Fibroblast of mammary gland (primary cell): Measurements from ENCODE around the gene SAG.

Experiments used
- DNase-seq: peaks from one replicate; pipeline ENCODE4 v3.0.0-alpha.2; 2010; ENCODE audit warnings: low read depth
- H3K4me3 ChIP-seq: 2 replicates; pipeline ENCODE4 v1.5.1; 2011; ENCODE audit warnings: low read depth, mild to moderate bottlenecking, low read length, moderate library complexity; ENCODE audit not compliant: control insufficient read depth
- CTCF ChIP-seq: conservative IDR thresholded peaks from 2 replicates; pipeline ENCODE4 v1.5.1; 2011; ENCODE audit warnings: low read depth, low read length, inconsistent platforms; ENCODE audit not compliant: control insufficient read depth, insufficient read depth

SAG gene

GRCh38 chr2:233361297-233361696, 53.7 kb downstream of the SAG start:
- TF ChIP-seq CTCF, result no peak
- DNase-seq, result no peak
- H3K4me3 ChIP-seq, result no peak overlapping the region

GRCh38 chr2:233362742-233363141, 55.1 kb downstream of the SAG start:
- no peak for DNase-seq
- no peak for TF ChIP-seq CTCF
- H3K4me3 ChIP-seq, result no peak overlapping the region

- DNase-seq, result no peak
- no peak overlapping the region for H3K4me3 ChIP-seq
- no peak for TF ChIP-seq CTCF
Measured at GRCh38 chr2:233363744-233364235, 56.2 kb downstream of the SAG start.

- no peak for TF ChIP-seq CTCF
- no peak overlapping the region for H3K4me3 ChIP-seq
Measured at GRCh38 chr2:233365861-233366520, 58.4 kb downstream of the SAG start.

GRCh38 chr2:233367586-233367985, 60.0 kb downstream of the SAG start:
- no peak for DNase-seq
- no peak for TF ChIP-seq CTCF
- H3K4me3 ChIP-seq, result no peak overlapping the region

More at GRCh38 chr2:233365861-233366520, 58.4 kb downstream of the SAG start:
- no peak for DNase-seq

- no peak for TF ChIP-seq CTCF
- H3K4me3 ChIP-seq, result no peak overlapping the region
- no peak for DNase-seq
Measured at GRCh38 chr2:233368756-233369155, 61.1 kb downstream of the SAG start.
